Umbilical cord (tissue), 2 donors: Measurements from ENCODE around the gene ACTR2. TPM values are rescaled to one million over a fixed set of nuclear protein-coding genes. Genes with fewer than 3 reads are reported as not detected.
"Not testable (repeated sequence)": the region's sequence is repeated elsewhere in the genome, so short reads cannot be mapped to it uniquely, and the experiment has no call there.

Experiments
- DNase-seq: peaks from one replicate; pipeline ENCODE4 v3.0.0-alpha.2; 2015; ENCODE audit warnings: low spot score
- total RNA-seq: library from RNA; depleted of rRNA; stranded (reverse); fragments of >200 nt; gene quantifications from one replicate; pipeline ENCODE4 v1.2.3, GENCODE V29; 2014; ENCODE audit warnings: low replicate concordance; ENCODE audit not compliant: insufficient read depth

The ACTR2 gene
- total RNA-seq, 1 donor from 2014 or later, result 71.3 TPM

DNA sequence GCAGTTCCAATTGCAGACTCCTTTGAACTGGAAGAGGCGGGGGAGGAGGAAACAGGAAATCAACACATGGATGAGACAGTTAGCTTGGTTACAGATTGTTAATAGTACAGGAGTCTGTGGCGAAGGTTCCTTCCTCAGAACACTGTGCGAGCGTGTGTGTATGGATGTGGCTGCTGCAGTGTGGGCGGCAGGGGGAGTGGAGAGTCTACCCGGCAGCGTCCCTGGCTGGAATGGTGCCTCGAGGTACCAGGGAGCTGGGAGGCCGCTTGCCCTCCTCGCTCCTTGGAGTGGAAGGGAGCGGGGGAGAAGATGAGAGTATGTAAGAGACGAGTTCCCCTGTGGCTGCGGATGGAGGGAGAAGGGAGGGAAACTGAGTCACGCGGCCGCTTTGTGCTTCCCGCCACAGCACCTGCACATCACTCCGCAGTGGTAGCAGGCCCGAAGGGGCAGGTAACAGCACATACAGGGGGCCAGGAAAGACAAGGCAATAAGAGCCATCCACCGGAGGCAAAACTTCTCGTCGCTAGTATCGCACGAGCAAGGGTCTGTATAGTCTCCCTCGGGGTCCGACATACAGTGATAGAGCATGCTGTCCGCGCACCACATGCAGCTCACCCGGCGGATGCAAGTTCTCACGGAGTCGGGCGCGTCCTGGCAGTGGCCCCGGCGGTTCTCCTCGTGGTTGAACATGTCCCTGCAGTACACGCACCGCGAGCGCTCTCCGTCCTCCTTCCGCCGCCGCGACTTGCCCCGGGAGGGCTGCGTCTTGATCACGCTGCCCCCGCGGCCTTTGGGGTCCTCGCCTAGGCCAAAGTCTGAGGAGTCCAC, 85.7 kb downstream of the ACTR2 start:
- no peak for DNase-seq

DNA sequence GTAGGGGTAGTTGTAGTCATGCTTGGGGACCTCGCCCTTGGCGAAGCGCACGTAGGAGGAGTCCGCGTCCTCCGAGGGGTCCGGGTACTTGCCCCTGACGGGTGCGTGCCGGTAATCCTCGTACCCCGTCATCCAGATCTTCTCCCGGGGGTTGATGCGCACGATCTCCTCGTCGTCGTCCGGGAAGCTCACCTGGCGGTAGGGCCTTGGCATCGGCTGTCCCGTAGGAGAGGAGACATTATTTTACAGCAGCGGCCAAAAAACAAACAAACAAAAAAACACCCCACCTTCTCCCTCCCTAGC, 86.3 kb downstream of the ACTR2 start:
- no peak for DNase-seq

DNA sequence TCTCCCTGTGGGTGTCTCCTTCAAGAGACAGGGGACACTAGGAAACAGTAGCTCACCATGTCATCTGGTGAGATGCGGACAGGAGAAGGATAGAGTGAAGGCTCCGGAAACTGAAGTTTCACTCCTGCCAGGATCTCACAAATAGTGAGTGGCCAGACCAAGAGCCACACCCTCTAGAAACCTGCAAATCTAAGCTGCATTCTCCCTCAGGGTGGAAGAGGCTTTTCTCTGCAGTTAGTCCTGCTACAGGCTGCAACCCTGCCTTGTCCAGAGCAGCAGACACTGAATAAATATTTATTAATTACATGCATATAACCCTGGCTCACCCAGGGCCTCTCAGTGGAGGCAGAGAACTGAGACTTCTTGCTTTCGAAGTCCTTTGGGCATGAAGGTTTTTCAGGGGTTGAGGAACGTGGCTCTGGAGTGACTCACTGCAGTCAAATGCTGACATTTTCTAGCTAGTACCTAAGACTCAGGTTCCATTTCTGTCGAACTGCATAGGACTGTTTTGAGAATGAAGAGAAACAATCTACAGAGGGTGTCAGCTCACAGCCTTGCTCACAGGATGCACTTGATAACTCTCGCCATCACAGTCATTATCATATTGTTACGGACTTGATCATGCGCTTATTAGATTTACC, 87.3 kb downstream of the ACTR2 start:
- no peak for DNase-seq

DNA sequence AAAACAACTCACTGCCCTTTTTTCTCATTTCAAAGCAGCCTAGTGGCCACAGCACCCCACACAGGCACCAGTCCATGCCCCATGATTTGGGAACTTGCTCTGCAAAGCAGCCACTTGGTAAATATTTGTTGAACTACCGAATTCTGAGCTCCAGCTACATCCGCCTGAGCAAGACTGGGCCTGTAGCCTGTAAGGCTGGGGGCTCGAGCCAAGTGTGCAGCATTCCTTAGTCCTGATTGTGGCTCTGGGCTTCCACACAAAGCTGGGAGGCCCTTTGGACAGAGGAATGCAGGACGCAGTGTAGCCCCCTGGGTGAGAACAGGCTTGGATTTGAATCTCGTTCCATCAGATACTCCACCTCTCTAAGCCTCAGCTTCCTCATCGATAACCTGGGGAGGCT, 88.4 kb downstream of the ACTR2 start:
- peak; percentile 55 for DNase-seq

DNA sequence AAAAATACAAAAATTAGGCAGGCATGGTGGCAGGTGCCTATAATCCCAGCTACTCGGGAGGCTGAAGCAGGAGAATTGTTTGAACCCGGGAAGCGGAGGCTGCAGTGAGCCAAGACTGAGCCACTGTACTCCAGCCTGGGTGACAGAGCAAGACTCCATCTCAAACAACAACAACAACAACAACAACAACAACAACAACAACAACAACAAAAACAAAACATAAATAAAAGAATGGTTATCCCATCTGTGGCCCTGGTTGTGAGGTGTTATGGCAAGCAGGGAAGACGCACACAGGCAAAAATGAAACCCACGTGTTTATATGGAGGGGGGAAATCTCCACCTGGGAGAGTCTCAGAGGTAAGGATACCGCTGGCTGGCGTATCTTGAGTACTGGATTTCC, 89.7 kb downstream of the ACTR2 start:
- not testable (repeated sequence) for DNase-seq

DNA sequence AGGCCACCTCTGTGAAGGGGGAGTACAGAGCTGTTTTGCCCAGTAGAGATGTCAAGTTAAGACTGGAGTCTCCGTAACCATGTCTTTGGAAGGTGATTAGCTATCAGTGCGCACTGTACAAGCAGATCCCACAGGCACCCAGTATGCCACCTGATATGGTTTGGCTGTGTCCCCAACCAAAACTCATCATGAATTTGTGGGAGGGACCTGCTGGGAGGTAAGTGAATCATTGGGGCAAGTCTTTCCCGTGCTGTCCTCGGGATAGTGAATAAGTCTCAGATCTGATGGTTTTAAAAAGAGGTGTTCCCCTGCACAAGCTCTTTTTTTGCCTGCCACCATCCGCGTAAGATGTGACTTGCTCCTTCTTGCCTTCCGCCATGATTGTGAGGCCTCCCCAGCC, 90.2 kb downstream of the ACTR2 start:
- no peak for DNase-seq

DNA sequence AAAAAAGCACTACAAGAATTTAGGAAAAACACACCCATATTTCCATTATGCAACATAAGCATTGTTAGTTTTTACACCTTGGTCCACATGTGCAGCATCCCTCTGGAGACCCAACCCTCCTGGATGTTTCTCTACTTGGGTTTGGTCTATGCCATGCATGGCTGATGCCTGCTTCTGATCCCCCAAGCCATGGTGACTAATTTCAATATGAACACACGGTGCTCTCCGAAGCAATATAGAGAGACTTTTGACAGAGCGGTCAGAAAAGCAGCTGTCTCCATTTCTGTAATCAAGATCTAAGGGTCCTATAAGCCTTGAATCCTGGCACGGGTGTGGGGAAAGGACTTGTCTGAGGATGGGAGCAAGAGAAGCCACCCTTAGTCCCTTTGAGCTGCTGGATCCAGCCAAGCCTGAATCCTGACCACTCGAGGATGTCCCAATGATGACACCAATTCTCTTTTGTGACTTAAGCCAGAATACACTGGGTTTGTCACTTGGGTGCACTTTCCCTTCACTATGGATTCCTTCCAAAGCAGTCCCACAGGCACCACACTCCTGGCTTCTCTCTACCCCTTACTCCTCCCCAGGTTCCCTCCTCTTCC, 91.5 kb downstream of the ACTR2 start:
- DNase-seq, result no peak

DNA sequence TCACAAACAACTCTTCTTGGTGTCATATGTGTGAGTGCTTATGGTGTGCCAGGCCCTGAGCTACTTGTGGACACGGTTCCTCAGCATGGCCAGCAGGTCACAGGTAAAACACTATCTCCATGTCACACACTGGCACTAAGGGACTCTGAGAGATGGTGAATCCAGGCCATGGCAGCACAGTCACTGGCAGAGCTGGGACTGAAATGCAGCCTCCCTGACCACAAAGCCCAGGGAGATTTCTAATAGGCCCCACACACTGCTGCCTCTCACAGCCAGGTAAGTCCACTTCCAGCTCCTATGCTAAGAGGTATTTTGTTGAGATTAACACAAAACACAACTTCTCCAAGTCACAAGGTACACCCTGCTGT, 92.0 kb downstream of the ACTR2 start:
- no peak for DNase-seq

DNA sequence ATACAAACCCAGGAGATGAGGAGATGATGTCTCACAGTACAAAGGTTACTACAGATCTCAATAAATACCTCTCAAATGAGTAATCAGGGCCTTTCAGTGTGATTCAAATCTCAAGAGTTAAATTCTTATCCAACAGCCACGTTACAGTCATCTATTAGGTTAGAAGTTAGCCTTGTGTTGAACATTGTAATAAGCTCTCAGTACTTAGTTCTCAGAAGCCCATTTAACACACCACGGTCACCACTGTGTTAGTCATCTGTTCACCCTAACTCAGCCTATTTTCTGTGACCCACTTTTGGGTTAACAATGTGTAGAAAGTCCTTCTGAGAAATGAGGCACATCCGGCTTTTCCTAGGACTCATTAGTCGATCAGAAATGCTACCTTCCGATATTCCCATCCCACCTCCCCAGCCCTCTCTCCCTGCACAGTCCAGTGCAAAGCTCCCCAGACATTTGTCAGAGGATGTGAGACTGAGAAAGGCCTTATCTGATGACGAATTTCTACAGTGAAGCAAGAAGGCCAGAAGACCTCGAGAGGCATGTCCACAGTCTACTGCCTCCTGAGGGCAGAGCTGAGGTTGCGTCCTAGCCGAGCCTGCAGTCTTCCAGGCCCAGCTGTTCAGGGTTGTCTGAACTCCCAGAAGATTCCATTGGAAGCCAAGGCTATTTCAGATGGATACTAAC, 92.6 kb downstream of the ACTR2 start:
- peak; percentile 38 for DNase-seq

Other genes starting within 250 kb of the ACTR2 start
- gene SLC1A4, start 238.4 kb upstream of the ACTR2 start, total RNA-seq, result 16.1 TPM
- gene CEP68, start 171.4 kb upstream of the ACTR2 start, total RNA-seq, result 20.9 TPM
- 80.2 TPM for gene RAB1A, start 97.7 kb upstream of the ACTR2 start, total RNA-seq
- 4.8 TPM for gene SPRED2, start 204.8 kb downstream of the ACTR2 start, total RNA-seq